ENCODE data around the gene APBB2.

APBB2 gene

GRCh38 chr4:41257257-41257901 lies 43.0 kb upstream of the APBB2 start:
- TF ChIP-seq CTCF (IDR thresholded peaks at IDR 0.05; ENCODE audit: insufficient read depth, low read length, missing control alignments), result no peak
- H3K4me3 ChIP-seq (ENCODE audit: low read depth, low read length), result peak overlapping the region; percentile 74
- no peak for DNase-seq (ENCODE audit: low read depth, low spot score)
- CTCF ChIA-PET, result interaction anchor here (0.6 to 5.5 kb wide), 6 partner anchors 23 to 626 kb away, joined by 3 to 46 read pairs (median 10); partner anchors contain the start of gene APBB2
- POLR2A ChIA-PET, result interaction anchor here (0.5 to 2.6 kb wide), 18 partner anchors 10 to 1624 kb away, joined by 3 to 16 read pairs (median 4); partner anchors contain the start of gene APBB2

DNA sequence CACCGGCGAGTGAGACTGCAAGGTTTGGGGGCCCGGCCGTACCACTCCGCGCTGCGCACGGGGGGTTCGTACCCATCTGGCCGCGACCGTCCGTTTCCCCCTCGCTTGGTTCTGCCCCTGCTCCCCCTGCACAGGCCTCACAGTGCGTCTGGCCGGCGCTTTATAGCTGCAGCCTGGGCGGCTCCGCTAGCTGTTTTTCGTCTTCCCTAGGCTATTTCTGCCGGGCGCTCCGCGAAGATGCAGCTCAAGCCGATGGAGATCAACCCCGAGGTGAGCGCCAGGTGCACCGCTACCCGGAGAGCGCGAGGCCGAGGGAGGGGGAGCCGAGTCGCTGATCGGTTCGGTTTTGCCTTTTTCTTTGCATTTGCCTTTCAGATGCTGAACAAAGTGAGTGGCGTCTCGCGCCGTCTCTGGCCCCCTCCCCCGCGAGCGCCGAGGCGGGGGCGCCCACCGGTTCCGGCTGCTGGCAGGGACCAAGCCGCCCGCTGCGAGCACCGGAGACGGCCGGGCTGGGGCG lies 42.5 kb upstream of the APBB2 start, which contains the start of gene UCHL1:
TSS of gene UCHL1 (plus strand) at position 189 of the 517 bp plus-strand sequence. CDS start at position 238, 49 bp downstream.
- POLR2A ChIA-PET, result interaction anchor here (0.5 to 2.6 kb wide), 21 partner anchors 10 to 1623 kb away, joined by 3 to 16 read pairs (median 4); partner anchors contain the start of genes APBB2 and TMEM33

DNA sequence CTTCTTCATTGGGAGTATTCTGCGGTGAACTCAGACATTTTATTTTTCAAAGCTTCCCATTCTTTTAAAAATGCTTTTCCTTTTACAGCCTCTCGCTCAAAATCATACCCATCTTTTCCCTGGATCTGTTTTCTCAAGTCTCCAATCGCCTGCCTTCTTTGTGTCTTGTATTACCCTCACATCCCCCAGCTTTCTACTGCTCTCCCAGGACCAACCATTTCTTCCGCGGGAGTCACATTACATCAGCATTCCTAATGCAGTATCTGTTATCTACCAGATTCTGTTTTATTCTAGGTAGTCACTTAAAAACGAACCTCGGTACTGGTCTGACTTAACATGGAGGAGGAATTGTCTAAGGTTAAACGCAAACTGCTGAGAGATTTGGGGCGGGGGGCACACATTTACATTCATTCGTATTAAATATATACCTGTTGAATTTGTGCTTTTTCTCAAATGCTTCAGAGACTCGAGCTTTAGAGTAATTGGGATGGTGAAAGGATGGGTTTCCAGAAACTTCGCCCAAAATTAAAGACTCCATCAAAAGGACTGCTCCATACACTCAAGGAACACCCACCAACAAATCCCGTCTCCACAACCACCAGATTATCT lies 41.9 kb upstream of the APBB2 start:
- peak overlapping the region; percentile 74 for H3K4me3 ChIP-seq (ENCODE audit: low read depth, low read length)
- DNase-seq (ENCODE audit: low read depth, low spot score), result peak; percentile 14
- ChIA-PET CTCF (interaction anchor here (0.8 to 5.5 kb wide), 6 partner anchors 11 to 332 kb away, joined by 3 to 46 read pairs (median 4); no protein-coding TSS in a partner anchor), POLR2A (interaction anchor here (0.5 to 2.6 kb wide), 16 partner anchors 9 to 679 kb away, joined by 3 to 16 read pairs (median 5); partner anchors contain the start of gene TMEM33)
- TF ChIP-seq CTCF (IDR thresholded peaks at IDR 0.05; ENCODE audit: insufficient read depth, low read length, missing control alignments), result no peak

More for the DNA sequence above, 42.5 kb upstream of the APBB2 start, which contains the start of gene UCHL1:
- peak; percentile 10 for DNase-seq (ENCODE audit: low read depth, low spot score)
- no peak for TF ChIP-seq CTCF (IDR thresholded peaks at IDR 0.05; ENCODE audit: insufficient read depth, low read length, missing control alignments)
- CTCF ChIA-PET, result interaction anchor here (0.6 to 5.5 kb wide), 4 partner anchors 24 to 626 kb away, joined by 3 to 46 read pairs (median 16); no protein-coding TSS in a partner anchor
- peak within 1 kb of the TSS; percentile 74 for H3K4me3 ChIP-seq (ENCODE audit: low read depth, low read length)

DNA sequence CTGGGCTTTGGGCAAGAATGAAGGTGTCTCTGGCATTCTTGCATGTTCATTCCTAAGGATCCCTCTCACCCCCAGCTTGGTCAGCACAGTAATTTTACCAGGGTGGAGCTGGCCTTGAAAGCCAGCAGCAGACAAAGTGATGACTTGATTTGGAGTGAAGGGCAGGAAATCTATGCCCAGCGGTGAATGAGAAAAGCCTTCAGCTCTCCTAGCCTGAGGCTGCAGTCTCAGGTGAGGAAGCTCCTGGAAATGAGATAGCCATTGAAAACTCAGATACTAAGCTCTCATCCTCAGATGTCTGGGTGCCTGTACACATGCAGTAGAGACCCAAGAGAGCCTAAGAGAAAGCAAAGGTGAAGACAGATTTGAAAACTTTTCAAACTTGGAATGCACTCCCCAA lies 31.6 kb upstream of the APBB2 start:
- H3K4me3 ChIP-seq (ENCODE audit: low read depth, low read length), result no peak overlapping the region
- TF ChIP-seq CTCF (IDR thresholded peaks at IDR 0.05; ENCODE audit: insufficient read depth, low read length, missing control alignments), result no peak
- ChIA-PET POLR2A (interaction anchor here (1.3 to 2.1 kb wide), 2 partner anchors 10 to 11 kb away, joined by 3 to 9 read pairs; partner anchors contain the start of gene UCHL1), CTCF (interaction anchor here (1.0 to 1.8 kb wide), 2 partner anchors 11 to 32 kb away, joined by 3 to 7 read pairs; partner anchors contain the start of gene APBB2)
- DNase-seq (ENCODE audit: low read depth, low spot score), result no peak

GRCh38 chr4:41241919-41242318 lies 27.6 kb upstream of the APBB2 start:
- CTCF ChIA-PET, result interaction anchor here (0.7 to 1.2 kb wide), 2 partner anchors 9 to 264 kb away, joined by 3 to 4 read pairs; no protein-coding TSS in a partner anchor
- POLR2A ChIA-PET, result interaction anchor here (0.6 kb wide), 1 partner anchor 850 kb away, joined by 3 read pairs; no protein-coding TSS in a partner anchor
- TF ChIP-seq CTCF (IDR thresholded peaks at IDR 0.05; ENCODE audit: insufficient read depth, low read length, missing control alignments), result no peak
- H3K4me3 ChIP-seq (ENCODE audit: low read depth, low read length), result no peak overlapping the region
- no peak for DNase-seq (ENCODE audit: low read depth, low spot score)
